Measurements from ENCODE around the gene CYB5R4. TPM values are rescaled to one million over a fixed set of nuclear protein-coding genes. Genes with fewer than 3 reads are reported as not detected.

Gene CYB5R4
- polyA plus RNA-seq, 2 of the 4 experiments (the other 2 are of a cell fraction), result 21.3 to 25.5 TPM

DNA sequence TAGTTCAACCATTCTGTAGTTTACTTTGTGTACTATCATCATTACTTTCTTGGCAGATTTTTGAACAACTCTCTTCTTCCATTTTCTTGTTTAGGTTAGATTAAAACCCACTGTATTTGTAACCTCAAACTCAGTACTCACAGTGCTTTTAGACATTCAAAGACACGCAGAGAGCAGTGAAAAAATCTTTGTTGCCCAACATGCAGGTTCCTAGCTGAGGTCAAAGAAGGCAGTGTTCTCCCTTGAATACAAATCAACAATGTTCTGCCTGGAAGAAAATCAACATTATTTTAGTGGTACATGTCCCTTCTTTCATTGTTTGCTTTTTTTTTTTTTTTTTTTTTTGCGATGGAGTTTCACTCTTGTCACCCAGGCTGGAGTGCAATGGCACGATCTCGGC is 11.2 kb downstream of the CYB5R4 start:
- no peak for FAIRE-seq
- no peak overlapping the region for H3K4me2 ChIP-seq
- ATAC-seq, result no peak
- H3K9me3 ChIP-seq, result no peaks in the 10 kb centered on the region
- WGBS (ENCODE audit: missing lambda C conversion rate), result 87% methylated on average over 3 of the region's 4 CpGs
- peaks cover 27% of the 10 kb centered on the region for H3K4me1 ChIP-seq
- no peak overlapping the region for H3K4me3 ChIP-seq
- H3K27ac ChIP-seq, result no peak overlapping the region
- TF ChIP-seq EP300 (IDR thresholded peaks at IDR 0.05) (no peak), BCL3 (IDR thresholded peaks at IDR 0.05) (no peak), ZNF302 (CRISPR knock-in tag; IDR thresholded peaks at IDR 0.05) (no peak), MYC (IDR thresholded peaks at IDR 0.05; ENCODE audit: borderline replicate concordance, low read length) (no peak), EHMT2 (IDR thresholded peaks at IDR 0.05; ENCODE audit: low read depth) (no peak), GATA3 (IDR thresholded peaks at IDR 0.05; ENCODE audit: borderline replicate concordance) (no peak), HEYL (CRISPR knock-in tag; IDR thresholded peaks at IDR 0.05) (no peak), USF2 (IDR thresholded peaks at IDR 0.05) (no peak), CHD4 (IDR thresholded peaks at IDR 0.05; ENCODE audit: borderline replicate concordance) (no peak), TFCP2L1 (CRISPR knock-in tag; IDR thresholded peaks at IDR 0.05) (no peak)
- TF ChIP-seq, protein P1, sequence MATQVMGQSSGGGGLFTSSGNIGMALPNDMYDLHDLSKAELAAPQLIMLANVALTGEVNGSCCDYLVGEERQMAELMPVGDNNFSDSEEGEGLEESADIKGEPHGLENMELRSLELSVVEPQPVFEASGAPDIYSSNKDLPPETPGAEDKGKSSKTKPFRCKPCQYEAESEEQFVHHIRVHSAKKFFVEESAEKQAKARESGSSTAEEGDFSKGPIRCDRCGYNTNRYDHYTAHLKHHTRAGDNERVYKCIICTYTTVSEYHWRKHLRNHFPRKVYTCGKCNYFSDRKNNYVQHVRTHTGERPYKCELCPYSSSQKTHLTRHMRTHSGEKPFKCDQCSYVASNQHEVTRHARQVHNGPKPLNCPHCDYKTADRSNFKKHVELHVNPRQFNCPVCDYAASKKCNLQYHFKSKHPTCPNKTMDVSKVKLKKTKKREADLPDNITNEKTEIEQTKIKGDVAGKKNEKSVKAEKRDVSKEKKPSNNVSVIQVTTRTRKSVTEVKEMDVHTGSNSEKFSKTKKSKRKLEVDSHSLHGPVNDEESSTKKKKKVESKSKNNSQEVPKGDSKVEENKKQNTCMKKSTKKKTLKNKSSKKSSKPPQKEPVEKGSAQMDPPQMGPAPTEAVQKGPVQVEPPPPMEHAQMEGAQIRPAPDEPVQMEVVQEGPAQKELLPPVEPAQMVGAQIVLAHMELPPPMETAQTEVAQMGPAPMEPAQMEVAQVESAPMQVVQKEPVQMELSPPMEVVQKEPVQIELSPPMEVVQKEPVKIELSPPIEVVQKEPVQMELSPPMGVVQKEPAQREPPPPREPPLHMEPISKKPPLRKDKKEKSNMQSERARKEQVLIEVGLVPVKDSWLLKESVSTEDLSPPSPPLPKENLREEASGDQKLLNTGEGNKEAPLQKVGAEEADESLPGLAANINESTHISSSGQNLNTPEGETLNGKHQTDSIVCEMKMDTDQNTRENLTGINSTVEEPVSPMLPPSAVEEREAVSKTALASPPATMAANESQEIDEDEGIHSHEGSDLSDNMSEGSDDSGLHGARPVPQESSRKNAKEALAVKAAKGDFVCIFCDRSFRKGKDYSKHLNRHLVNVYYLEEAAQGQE (IDR thresholded peaks at IDR 0.05), result no peak
- CTCF ChIA-PET, result no interaction called here
- no peak for DNase-seq (ENCODE audit: low read depth in 1 of 2, low spot score in 1 of 2)
- POLR2A ChIA-PET, result no interaction called here

- POLR2A ChIA-PET, result no interaction called here
- WGBS (ENCODE audit: missing lambda C conversion rate), result 90% methylated on average over 3 of the region's 3 CpGs
- no peak overlapping the region for H3K4me2 ChIP-seq
- DNase-seq (ENCODE audit: low read depth in 1 of 2, low spot score in 1 of 2) (no peak), ATAC-seq (no peak), FAIRE-seq (no peak)
- no peak overlapping the region for H3K27ac ChIP-seq
- CTCF ChIA-PET, result interaction anchor here (0.9 kb wide), 1 partner anchor 11 kb away, joined by 3 read pairs; no protein-coding TSS in a partner anchor
- peaks cover 25% of the 10 kb centered on the region for H3K4me1 ChIP-seq
- H3K4me3 ChIP-seq, result no peak overlapping the region
- no peaks in the 10 kb centered on the region for H3K9me3 ChIP-seq
- TF ChIP-seq EHMT2 (IDR thresholded peaks at IDR 0.05; ENCODE audit: low read depth) (no peak), SREBF2 (IDR thresholded peaks at IDR 0.05) (no peak), ZC3H11A (IDR thresholded peaks at IDR 0.05) (no peak), FOSB (CRISPR knock-in tag; IDR thresholded peaks at IDR 0.05) (no peak), NFE2L2 (conservative IDR thresholded peaks at IDR 0.05; ENCODE audit: low read length) (no peak)
These were observed 13.1 kb downstream of the CYB5R4 start for GRCh38 chr6:83872386-83873118.

DNA sequence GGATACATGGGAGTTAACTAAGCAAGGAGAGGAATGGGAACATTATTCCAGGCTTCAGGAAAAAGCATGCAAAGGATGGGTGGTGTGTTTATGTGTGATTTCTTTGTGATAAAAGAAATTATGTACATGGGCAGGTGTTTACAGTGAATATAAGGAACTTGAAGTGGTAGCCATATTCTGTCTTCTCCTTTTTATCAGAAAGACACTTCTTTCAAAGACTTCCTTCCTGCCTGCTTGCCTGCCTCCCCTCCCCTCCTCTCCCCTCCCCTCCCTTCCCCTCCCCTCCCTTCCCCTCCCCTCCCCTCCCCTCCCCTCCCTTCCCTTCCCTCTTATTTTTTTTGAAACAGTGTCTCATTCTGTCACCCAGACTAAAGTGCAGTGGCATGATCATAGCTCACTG is 14.4 kb downstream of the CYB5R4 start:
- no peak overlapping the region for H3K4me2 ChIP-seq
- ChIA-PET CTCF (interaction anchor here (1.8 kb wide), 1 partner anchor 347 kb away, joined by 5 read pairs; no protein-coding TSS in a partner anchor), POLR2A (no interaction called here)
- H3K9me3 ChIP-seq, result no peaks in the 10 kb centered on the region
- DNase-seq (ENCODE audit: low read depth in 1 of 2, low spot score in 1 of 2) (no peak), ATAC-seq (no peak), FAIRE-seq (no peak)
- H3K4me3 ChIP-seq, result no peak overlapping the region
- no peak overlapping the region for H3K27ac ChIP-seq
- H3K4me1 ChIP-seq, result peaks cover 12% of the 10 kb centered on the region
- TF ChIP-seq MAZ (IDR thresholded peaks at IDR 0.05; ENCODE audit: borderline replicate concordance, low read depth, low read length), result no peak
- TF ChIP-seq SREBF2 (IDR thresholded peaks at IDR 0.05), result no peak
- TF ChIP-seq RARB (CRISPR knock-in tag; IDR thresholded peaks at IDR 0.05), result no peak
- TF ChIP-seq TFCP2L1 (CRISPR knock-in tag; IDR thresholded peaks at IDR 0.05), result no peak
- no peak for TF ChIP-seq EHF (CRISPR knock-in tag; IDR thresholded peaks at IDR 0.05)
- TF ChIP-seq RFX5 (IDR thresholded peaks at IDR 0.05), result no peak
- TF ChIP-seq HOXB5 (CRISPR knock-in tag; IDR thresholded peaks at IDR 0.05), result no peak
- no peak for TF ChIP-seq E2F6 (IDR thresholded peaks at IDR 0.05; ENCODE audit: borderline replicate concordance, low read depth)
- no peak for TF ChIP-seq MAX (IDR thresholded peaks at IDR 0.05)
- TF ChIP-seq BCL3 (IDR thresholded peaks at IDR 0.05), result no peak
- no peak for TF ChIP-seq JUNB (IDR thresholded peaks at IDR 0.05)
- TF ChIP-seq EHMT2 (IDR thresholded peaks at IDR 0.05; ENCODE audit: low read depth), result no peak
- no peak for TF ChIP-seq EP300 (IDR thresholded peaks at IDR 0.05)
- TF ChIP-seq HDAC2 (IDR thresholded peaks at IDR 0.05), result no peak
